Spleen (tissue), 11 donors: Measurements from ENCODE around the gene CYP2J2. TPM values are rescaled to one million over a fixed set of nuclear protein-coding genes. Genes with fewer than 3 reads are reported as not detected.

ENCODE experiments used
- polyA plus RNA-seq, 3 donors: library from polyadenylated mRNA; stranded (reverse); fragments of 200-250 nt; gene quantifications; one replicate each; pipeline ENCODE4 v1.2.1, GENCODE V29; 2013
- small RNA-seq, 4 donors: library from RNA; depleted of rRNA; stranded (forward); fragments of <200 nt; gene quantifications; one replicate each; pipeline ENCODE3, GENCODE V24; 2016
- total RNA-seq, 7 donors: library from RNA; depleted of rRNA in 3 of 7; stranded (reverse); fragments of >200 nt in 3 of 7; fragmentation: NEBNext Ultra II Directional in 4 of 7; extraction: Animal tissue kit (Norgen Biotek cat#: 25700) in 4 of 7; gene quantifications; one replicate each; pipeline versions ENCODE4 v1.1.0 to v1.2.1, GENCODE V29; 2016 to 2021
- donor health status: healthy with polysubstance abuse.
- donor health status: DM: no; HTN: no; CAD: no; lungs with moderate emphysema.
- donor health status: DM: no; HTN: no; CAD: no.
- donor health status: Bipolar disorder and iron deficiency.
- donor health status: healthy.
- donor health status: DM: no; HTN: no; CAD: no.
- donor health status: DM: yes; HTN: yes; CAD: no.

Gene CYP2J2
- total and polyA plus RNA-seq, 10 donors, result 0.10 to 0.85 (median 0.32) TPM; not detected in 1

Small RNA genes lying within 50 kb of the gene (small RNA-seq; reads per million reads assigned to genes)
- gene RN7SL475P, result 0 reads per million in 4 donors

Other genes starting within 250 kb of the CYP2J2 start
- gene HOOK1, start 111.8 kb downstream of the CYP2J2 start, total RNA-seq, result 1 to 10 TPM; 2.2 to 6.9 (median 4.7) TPM
- gene HOOK1, start 111.8 kb downstream of the CYP2J2 start, polyA plus RNA-seq, result 1 to 10 TPM; 1.1 to 1.8 (median 1.7) TPM
- not detected for gene C1orf87, start 147.0 kb upstream of the CYP2J2 start, total RNA-seq
- not detected for gene C1orf87, start 147.0 kb upstream of the CYP2J2 start, polyA plus RNA-seq